SK-N-SH (cell line): ENCODE measurements around the gene PDGFB. TPM values are rescaled to one million over a fixed set of nuclear protein-coding genes. Genes with fewer than 3 reads are reported as not detected.

Source experiments
- CTCF ChIA-PET: fragments of 300-600, 350-600 bp; formaldehyde crosslinking; extraction: SDS; loops from one replicate; lab custom pipeline; 2021; lab: Yijun Ruan, JAX
- POLR2A ChIA-PET: fragments of 350-600 bp; sonication (Branson Sonifier 250); formaldehyde crosslinking; extraction: SDS; loops from one replicate; lab custom pipeline; 2020; ENCODE audit warnings: antibody characterized with exemption, inconsistent platforms; lab: Yijun Ruan, JAX
- DNase-seq: peaks from one replicate; pipeline ENCODE4 v3.0.0; 2012
- H2AFZ ChIP-seq: fragments of 200-600 bp; sonication (generic); 2 replicates; pipeline ENCODE4 v1.8.1; 2016; ENCODE audit warnings: antibody characterized with exemption, mild to moderate bottlenecking, low read depth
- H3F3A ChIP-seq: fragments of 200-600 bp; sonication (generic); replicated peaks from 2 replicates; pipeline ENCODE3; 2016; ENCODE audit warnings: antibody characterized with exemption, mild to moderate bottlenecking; ENCODE audit not compliant: insufficient read depth
- H3K27ac ChIP-seq, 2 experiments: fragments of 200-500 bp in 1 of 2; fragments of 200-600 bp in 1 of 2; sonication (Bioruptor generic) in 1 of 2; sonication (generic), shearing (Covaris generic) in 1 of 2; 2 replicates each; pipeline versions ENCODE4 v1.5.1 to v1.6.1; 2014 to 2016; ENCODE audit warnings: low read depth in 2 of 2, inconsistent platforms in 1 of 2, low read length in 1 of 2, mild to moderate bottlenecking in 1 of 2, mixed read lengths in 1 of 2
- H3K27me3 ChIP-seq: fragments of 200-600 bp; sonication (generic), shearing (Covaris generic); 2 replicates; pipeline ENCODE4 v1.6.1; 2016; ENCODE audit warnings: mixed run types; ENCODE audit not compliant: insufficient read depth
- H3K36me3 ChIP-seq, 2 experiments: fragments of 200-500 bp in 1 of 2; fragments of 200-600 bp in 1 of 2; sonication (Bioruptor generic) in 1 of 2; sonication (generic) in 1 of 2; replicated peaks in 1 of 2; 2 replicates each; pipeline versions ENCODE3 to v1.5.1; 2014 to 2016; ENCODE audit warnings: low read length in 1 of 2, mild to moderate bottlenecking in 1 of 2; ENCODE audit not compliant: insufficient read depth in 2 of 2, control insufficient read depth in 1 of 2
- H3K4me1 ChIP-seq, 2 experiments: fragments of 200-500 bp in 1 of 2; fragments of 200-600 bp in 1 of 2; sonication (Bioruptor generic) in 1 of 2; sonication (generic), shearing (Covaris generic) in 1 of 2; 2 replicates each; pipeline versions ENCODE4 v1.5.1 to v1.6.1; 2014 to 2016; ENCODE audit warnings: low read depth in 1 of 2, low read length in 1 of 2, mixed run types in 1 of 2; ENCODE audit not compliant: insufficient read depth in 2 of 2, control insufficient read depth in 1 of 2
- H3K4me2 ChIP-seq: fragments of 200-600 bp; sonication (generic), shearing (Covaris generic); 2 replicates; pipeline ENCODE4 v1.6.1; 2017; ENCODE audit warnings: mixed run types
- H3K4me3 ChIP-seq, 2 experiments: fragments of 200-500 bp in 1 of 2; fragments of 200-600 bp in 1 of 2; sonication (Bioruptor generic) in 1 of 2; sonication (generic), shearing (Covaris generic) in 1 of 2; 2 replicates each; pipeline versions ENCODE4 v1.5.1 to v1.8.1; 2014 to 2016; ENCODE audit warnings: low read depth in 2 of 2, inconsistent platforms in 1 of 2, low read length in 1 of 2, mild to moderate bottlenecking in 1 of 2, mixed read lengths in 1 of 2, moderate library complexity in 1 of 2
- H3K79me2 ChIP-seq: fragments of 200-600 bp; sonication (generic); 2 replicates; pipeline ENCODE4 v1.8.1; 2017; ENCODE audit warnings: mild to moderate bottlenecking; ENCODE audit not compliant: insufficient read depth
- H3K9ac ChIP-seq: fragments of 200-600 bp; sonication (generic); 2 replicates; pipeline ENCODE4 v1.6.1; 2017; ENCODE audit warnings: mixed run types
- H3K9me2 ChIP-seq: fragments of 200-600 bp; sonication (generic); 2 replicates; pipeline ENCODE4 v1.6.1; 2017; ENCODE audit warnings: mixed run types
- H3K9me3 ChIP-seq: fragments of 200-600 bp; sonication (generic); 2 replicates; pipeline ENCODE4 v1.6.1; 2017; ENCODE audit warnings: mixed run types, mild to moderate bottlenecking, moderate library complexity
- H4K20me1 ChIP-seq: fragments of 200-600 bp; sonication (generic); 2 replicates; pipeline ENCODE4 v1.6.1; 2017; ENCODE audit warnings: mild to moderate bottlenecking, mixed run types; ENCODE audit not compliant: insufficient read depth
- CHD2 ChIP-seq: fragments of 150-350 bp; IDR thresholded peaks from 2 replicates; pipeline ENCODE4 v1.6.1; 2018; ENCODE audit warnings: low read length; ENCODE audit not compliant: partially characterized antibody
- CTCF ChIP-seq: fragments of 200-600 bp; sonication (generic); IDR thresholded peaks from 2 replicates; pipeline ENCODE4 v1.6.1; 2017; ENCODE audit warnings: antibody characterized with exemption, mild to moderate bottlenecking, moderate library complexity
- ELF1 ChIP-seq: IDR thresholded peaks from 2 replicates; pipeline ENCODE4 v1.4.0; 2012
- EP300 ChIP-seq, 2 experiments: IDR thresholded peaks; 2 replicates each; pipeline versions ENCODE4 v1.4.0 to v1.6.1; 2012; ENCODE audit warnings: borderline replicate concordance in 1 of 2, low read depth in 1 of 2, low read length in 1 of 2
- EZH2phosphoT487 ChIP-seq: fragments of 200-600 bp; sonication (generic); IDR thresholded peaks from 2 replicates; pipeline ENCODE4 v1.6.1; 2017; ENCODE audit warnings: low read depth, mixed run types, mild to moderate bottlenecking, antibody characterized with exemption, moderate library complexity, borderline replicate concordance
- FOXJ3 ChIP-seq: sonication (generic); formaldehyde crosslinking; IDR thresholded peaks from 2 replicates; pipeline ENCODE4 v1.5.1; 2020; ENCODE audit warnings: mild to moderate bottlenecking, missing genetic modification reagents
- FOXM1 ChIP-seq: IDR thresholded peaks from 2 replicates; pipeline ENCODE4 v1.4.0; 2012; ENCODE audit warnings: low read depth, mild to moderate bottlenecking
- GATA2 ChIP-seq: sonication (generic); formaldehyde crosslinking; IDR thresholded peaks from 2 replicates; pipeline ENCODE4 v1.5.0; 2020; ENCODE audit warnings: mild to moderate bottlenecking, missing genetic modification reagents
- IRF3 ChIP-seq: fragments of 150-350 bp; IDR thresholded peaks from 2 replicates; pipeline ENCODE4 v1.6.1; 2016; ENCODE audit warnings: mild to moderate bottlenecking, low read depth, low read length
- JUND ChIP-seq: IDR thresholded peaks from 2 replicates; pipeline ENCODE4 v1.4.0; 2012
- PBX3 ChIP-seq: IDR thresholded peaks from 2 replicates; pipeline ENCODE4; 2012
- POLR2AphosphoS5 ChIP-seq: IDR thresholded peaks from 2 replicates; pipeline ENCODE4 v1.6.1; 2012; ENCODE audit warnings: low read depth, low read length
- RFX5 ChIP-seq: IDR thresholded peaks from 2 replicates; pipeline ENCODE4 v1.6.1; 2012; ENCODE audit warnings: mild to moderate bottlenecking, improper control_type of control experiment, low read length
- RXRA ChIP-seq: IDR thresholded peaks from 2 replicates; pipeline ENCODE4 v1.4.0; 2012; ENCODE audit warnings: low read depth, mild to moderate bottlenecking, borderline replicate concordance
- SMC3 ChIP-seq: IDR thresholded peaks from 2 replicates; pipeline ENCODE4 v1.6.1; 2012; ENCODE audit warnings: low read depth, low read length, improper control_type of control experiment
- TAF1 ChIP-seq: IDR thresholded peaks from 2 replicates; pipeline ENCODE4 v1.6.1; 2012; ENCODE audit warnings: low read depth, mild to moderate bottlenecking, low read length, moderate library complexity, borderline replicate concordance
- TCF12 ChIP-seq: IDR thresholded peaks from 2 replicates; pipeline ENCODE4 v1.4.0; 2012
- USF1 ChIP-seq: IDR thresholded peaks from 2 replicates; pipeline ENCODE4 v1.4.0; 2012; ENCODE audit warnings: low read depth, borderline replicate concordance
- YY1 ChIP-seq: IDR thresholded peaks from 2 replicates; pipeline ENCODE4 v1.4.0; 2012; ENCODE audit warnings: low read depth, mild to moderate bottlenecking
- ZBTB33 ChIP-seq: IDR thresholded peaks from 2 replicates; pipeline ENCODE4 v1.4.0; 2012; ENCODE audit warnings: low read depth, borderline replicate concordance
- WGBS: methylation state at CpG from one replicate; pipeline ENCODE4 v1.1.6; 2017; ENCODE audit warnings: low lambda C conversion rate; 5-methylcytosine and 5-hydroxymethylcytosine counted together
- polyA plus RNA-seq, 3 experiments: library from polyadenylated mRNA; depleted of rRNA; stranded (reverse); fragments of >200 nt; gene quantifications; 2 replicates each; pipeline ENCODE4 v1.2.3, GENCODE V29; 2012

The PDGFB gene
- polyA plus RNA-seq, 1 of the 3 experiments (the other 2 are of a cell fraction), result 0.44 TPM

- Histone ChIP-seq H2AFZ (no peak overlapping the region), H3K27ac (no peak overlapping the region), H3K79me2 (no peaks in the 10 kb centered on the region), H3K9ac (no peak overlapping the region), H3K36me3 (no peaks in the 10 kb centered on the region), H3K4me1 (peaks cover 0 to 2% of the 10 kb centered on the region in 2 experiments; a peak in 2 of 4 replicates), H3K27me3 (peaks cover 5% of the 10 kb centered on the region; the same call in 1 of the 2 replicates), H3K4me3 (no peak overlapping the region), H4K20me1 (no peaks in the 10 kb centered on the region), H3K9me3 (no peaks in the 10 kb centered on the region), H3K9me2 (no peaks in the 10 kb centered on the region), H3K4me2 (no peak overlapping the region), H3F3A (no peaks in the 10 kb centered on the region)
- CTCF ChIA-PET, result no interaction called here
- no peak for DNase-seq
- 47% methylated on average over 5 of the region's 5 CpGs for WGBS
- POLR2A ChIA-PET, result no interaction called here
- TF ChIP-seq IRF3, result no peak
- TF ChIP-seq RXRA, result no peak
- TF ChIP-seq TCF12, result no peak
- TF ChIP-seq RFX5, result no peak
- TF ChIP-seq YY1, result no peak
- no peak for TF ChIP-seq ZBTB33
- no peak for TF ChIP-seq EP300 (IDR thresholded peaks at IDR 0.05; ENCODE audit: borderline replicate concordance in 1 of 2, low read depth in 1 of 2, low read length in 1 of 2)
- TF ChIP-seq ELF1, result no peak
- TF ChIP-seq SMC3, result no peak
- TF ChIP-seq FOXJ3 (CRISPR knock-in tag), result no peak
- TF ChIP-seq FOXM1, result no peak
- TF ChIP-seq POLR2AphosphoS5, result no peak
- no peak for TF ChIP-seq GATA2 (CRISPR knock-in tag)
- TF ChIP-seq USF1, result no peak
- TF ChIP-seq CTCF, result no peak
- no peak for TF ChIP-seq PBX3
- no peak for TF ChIP-seq TAF1
- TF ChIP-seq EZH2phosphoT487, result no peak
- TF ChIP-seq CHD2, result no peak
- no peak for TF ChIP-seq JUND
Observed at GRCh38 chr22:39248254-39248653, 3.5 kb upstream of the PDGFB start.
